HAP-1 (cell line): Measurements from ENCODE around the gene FAM168A.

Experiments
- DNase-seq, 2 experiments: peaks; one replicate each; pipeline ENCODE4 v3.0.0-alpha.2; 2016 to 2020; ENCODE audit warnings: low spot score in 2 of 2
- H3K27me3 ChIP-seq: fragments of 250-450 bp; sonication (Bioruptor Pico); 2 replicates; pipeline ENCODE4 v1.5.1; 2020; ENCODE audit warnings: low read depth, mild to moderate bottlenecking, moderate library complexity
- H3K36me3 ChIP-seq: fragments of 250-450 bp; sonication (Bioruptor Pico); replicated peaks from 2 replicates; pipeline ENCODE4 v1.5.1; 2020; ENCODE audit warnings: mild to moderate bottlenecking
- H3K4me1 ChIP-seq: fragments of 250-450 bp; sonication (Bioruptor Pico); 2 replicates; pipeline ENCODE4 v1.5.1; 2020; ENCODE audit warnings: mild to moderate bottlenecking
- H3K4me3 ChIP-seq: fragments of 250-450 bp; sonication (Bioruptor Pico); 2 replicates; pipeline ENCODE4 v1.5.1; 2020; ENCODE audit warnings: mild to moderate bottlenecking, moderate library complexity
- H3K9me3 ChIP-seq: fragments of 250-450 bp; sonication (Bioruptor Pico); 2 replicates; pipeline ENCODE4 v1.5.1; 2020; ENCODE audit warnings: mild to moderate bottlenecking, moderate library complexity
- in situ Hi-C: fragments of 300-500 bp; cut with MboI; formaldehyde crosslinking; loops from 3 replicates; pipeline ENCODE4 v1.14.3; 2020; ENCODE audit warnings: low sequenced_read_pairs, inconsistent platforms, mixed read lengths

The FAM168A gene

DNA sequence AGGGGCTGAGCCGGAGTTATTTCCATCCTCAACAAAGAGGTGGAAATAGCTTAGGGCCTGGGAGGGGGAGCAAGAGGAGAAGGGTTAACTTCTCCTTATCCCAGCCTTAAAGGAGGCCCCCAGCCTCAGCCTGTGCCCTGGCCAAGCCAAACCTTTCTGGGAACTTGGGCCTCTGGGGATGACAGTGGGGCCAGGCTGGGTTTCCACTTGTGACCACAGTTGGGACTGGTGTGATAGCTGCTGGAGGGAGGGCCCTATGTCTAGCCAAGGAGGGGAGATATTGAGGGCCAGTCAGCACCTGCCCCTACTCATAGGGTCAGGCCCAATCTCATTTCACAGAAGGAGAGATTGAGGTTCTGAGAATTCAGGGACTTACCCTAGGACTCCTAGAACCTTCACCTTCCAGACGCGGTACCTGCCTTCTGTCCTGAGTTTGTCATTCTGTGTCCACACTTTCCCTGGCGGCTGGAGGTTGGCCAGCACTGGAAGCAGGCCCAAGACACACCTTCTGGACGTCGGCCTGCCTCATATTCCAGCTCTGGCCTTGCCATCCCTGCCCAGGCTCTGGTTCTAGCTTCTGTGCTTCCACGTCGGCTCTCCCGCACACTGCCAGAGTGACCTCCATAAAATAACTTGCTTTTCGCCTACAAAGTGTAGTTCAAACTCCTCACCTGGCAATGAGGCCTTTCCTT lies 218.6 kb downstream of the FAM168A start:
- H3K36me3 ChIP-seq, result peaks cover 4% of the 10 kb centered on the region
- no peak overlapping the region for H3K4me3 ChIP-seq
- in situ Hi-C loops, result no loop called here
- no peaks in the 10 kb centered on the region for H3K27me3 ChIP-seq
- H3K4me1 ChIP-seq, result peaks cover 5% of the 10 kb centered on the region
- DNase-seq, result no peak
- H3K9me3 ChIP-seq, result no peaks in the 10 kb centered on the region

DNA sequence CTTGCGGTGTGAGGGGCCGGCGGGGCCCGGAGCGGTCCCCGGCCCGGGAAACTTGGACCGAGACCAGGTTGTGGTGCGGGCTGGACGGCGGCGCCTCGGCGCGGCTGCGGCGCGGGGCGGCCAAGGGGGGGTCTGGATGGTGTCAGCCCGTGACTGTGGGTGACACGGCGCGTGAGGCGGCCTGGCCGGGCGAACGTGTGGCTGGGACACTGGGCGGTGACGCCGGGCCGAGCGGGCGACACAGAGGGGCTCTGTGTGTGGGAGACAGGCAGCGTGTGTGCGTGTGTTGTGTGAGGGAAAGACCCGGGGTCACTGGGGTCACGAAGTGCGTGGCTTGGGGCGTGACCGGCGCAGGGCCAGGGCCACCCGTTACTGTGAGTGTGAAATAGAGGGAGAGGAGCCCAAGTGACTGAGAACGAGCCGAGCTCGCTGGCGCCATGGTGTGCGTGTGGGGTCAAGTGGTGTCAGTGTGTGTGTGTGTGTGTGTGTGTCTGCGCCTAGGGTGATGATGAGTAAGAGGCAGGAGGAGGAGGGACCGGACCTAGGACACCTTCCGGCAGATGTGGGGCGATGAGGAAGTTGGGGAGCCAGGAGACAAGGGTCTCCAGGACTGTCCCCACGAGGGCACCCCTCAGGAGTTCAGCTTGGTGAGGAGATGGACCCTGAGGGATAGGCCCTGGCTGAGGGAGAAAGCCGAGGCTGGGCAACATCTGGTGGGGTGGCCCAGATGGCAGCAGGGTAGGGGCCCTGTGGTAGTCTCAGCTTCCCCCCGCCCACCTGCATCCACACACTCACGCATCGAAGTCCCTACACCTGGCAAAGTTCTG lies 220.9 kb downstream of the FAM168A start:
- Histone ChIP-seq H3K4me3 (peak overlapping the region; percentile 58), H3K36me3 (peaks cover 4% of the 10 kb centered on the region), H3K27me3 (no peaks in the 10 kb centered on the region), H3K4me1 (peaks cover 5% of the 10 kb centered on the region), H3K9me3 (no peaks in the 10 kb centered on the region)
- in situ Hi-C loops, result no loop called here
- DNase-seq, result peak in 1 of 2 experiments; percentile 59

DNA sequence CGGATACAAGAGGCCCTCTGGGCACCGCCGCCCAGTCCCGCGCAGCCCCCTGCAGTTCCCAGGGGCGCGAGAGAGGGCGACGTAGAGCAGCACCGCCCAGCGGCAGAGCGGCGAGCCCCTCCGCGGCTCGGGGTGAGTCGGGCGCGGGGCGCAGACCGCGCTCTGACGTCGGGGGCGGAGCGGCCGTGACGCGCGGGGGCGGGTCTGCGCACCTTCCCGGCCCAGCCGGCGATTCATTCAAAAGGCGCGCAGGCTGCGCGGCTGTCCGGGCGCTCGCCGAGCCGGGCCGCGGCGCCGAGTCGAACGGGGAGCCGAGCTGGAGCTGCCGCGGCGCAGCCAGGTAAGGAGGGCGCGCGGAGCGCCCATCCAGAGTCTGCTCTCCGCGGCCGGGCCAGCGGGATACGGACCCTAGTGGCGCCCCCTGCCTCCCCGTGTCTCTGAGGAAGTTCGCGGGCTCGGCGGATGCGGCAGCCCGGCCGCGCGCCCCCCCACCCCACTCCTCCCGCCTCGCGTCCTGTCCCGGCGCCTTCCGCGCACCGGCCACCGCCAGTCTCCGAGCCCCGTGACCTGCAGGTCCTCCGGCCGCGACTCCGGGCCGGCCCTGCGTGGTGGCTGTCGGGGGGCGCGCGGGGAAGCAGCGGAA lies 221.6 kb downstream of the FAM168A start, which contains the start of gene RELT:
RELT (plus strand) TSS at position 240 of the 643 bp plus-strand sequence. CDS start 12,738 bp downstream, outside the sequence.
- Histone ChIP-seq H3K9me3 (no peaks in the 10 kb centered on the region), H3K4me3 (peak within 1 kb of the TSS; percentile 58), H3K36me3 (peaks cover 4% of the 10 kb centered on the region), H3K27me3 (no peaks in the 10 kb centered on the region), H3K4me1 (peaks cover 5% of the 10 kb centered on the region)
- DNase-seq, result peak; percentile 79 to 92
- in situ Hi-C loops, result no loop called here

DNA sequence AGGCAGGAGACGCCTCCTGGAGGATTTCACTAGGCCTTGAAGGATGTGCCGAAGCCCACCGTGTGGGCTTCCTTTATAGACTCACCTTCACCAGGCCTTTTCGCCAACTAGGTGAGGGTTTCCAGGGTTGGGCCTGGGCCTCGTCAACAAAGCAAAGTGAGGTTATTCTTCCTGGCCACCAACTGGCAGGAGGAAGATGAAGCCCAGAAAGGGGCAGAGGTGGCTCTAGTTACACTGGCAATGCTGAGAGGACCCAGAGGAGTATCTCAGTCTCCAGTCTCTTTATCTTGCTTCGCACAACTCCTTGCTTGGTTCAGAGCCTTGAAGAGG lies 222.1 kb downstream of the FAM168A start:
- Histone ChIP-seq H3K9me3 (no peaks in the 10 kb centered on the region), H3K27me3 (no peaks in the 10 kb centered on the region), H3K4me1 (peaks cover 5% of the 10 kb centered on the region), H3K36me3 (peaks cover 4% of the 10 kb centered on the region), H3K4me3 (peak overlapping the region; percentile 15)
- in situ Hi-C loops, result no loop called here
- DNase-seq, result no peak

DNA sequence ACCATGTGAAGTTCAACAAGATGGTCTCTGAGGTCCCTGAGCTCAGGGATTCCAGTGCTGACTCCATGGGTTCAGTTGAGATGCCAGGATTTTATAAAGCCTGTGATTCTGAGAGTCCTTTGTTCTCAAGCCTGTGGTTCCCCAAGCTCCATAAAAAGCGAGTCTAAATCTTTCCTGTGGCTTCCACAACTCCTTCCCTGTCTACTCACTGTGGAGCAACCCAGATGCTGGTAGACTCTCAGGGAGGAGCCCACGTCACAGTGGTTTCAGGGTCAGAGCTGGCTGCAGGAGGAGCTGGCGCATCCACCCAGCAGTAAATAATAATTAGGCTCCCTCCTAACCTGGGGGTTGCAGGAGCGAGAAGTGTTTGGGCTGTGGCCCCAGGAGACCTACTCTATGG lies 223.8 kb downstream of the FAM168A start:
- in situ Hi-C loops, result no loop called here
- Histone ChIP-seq H3K4me3 (no peak overlapping the region), H3K4me1 (peaks cover 5% of the 10 kb centered on the region), H3K27me3 (no peaks in the 10 kb centered on the region), H3K9me3 (no peaks in the 10 kb centered on the region), H3K36me3 (peaks cover 4% of the 10 kb centered on the region)
- no peak for DNase-seq

DNA sequence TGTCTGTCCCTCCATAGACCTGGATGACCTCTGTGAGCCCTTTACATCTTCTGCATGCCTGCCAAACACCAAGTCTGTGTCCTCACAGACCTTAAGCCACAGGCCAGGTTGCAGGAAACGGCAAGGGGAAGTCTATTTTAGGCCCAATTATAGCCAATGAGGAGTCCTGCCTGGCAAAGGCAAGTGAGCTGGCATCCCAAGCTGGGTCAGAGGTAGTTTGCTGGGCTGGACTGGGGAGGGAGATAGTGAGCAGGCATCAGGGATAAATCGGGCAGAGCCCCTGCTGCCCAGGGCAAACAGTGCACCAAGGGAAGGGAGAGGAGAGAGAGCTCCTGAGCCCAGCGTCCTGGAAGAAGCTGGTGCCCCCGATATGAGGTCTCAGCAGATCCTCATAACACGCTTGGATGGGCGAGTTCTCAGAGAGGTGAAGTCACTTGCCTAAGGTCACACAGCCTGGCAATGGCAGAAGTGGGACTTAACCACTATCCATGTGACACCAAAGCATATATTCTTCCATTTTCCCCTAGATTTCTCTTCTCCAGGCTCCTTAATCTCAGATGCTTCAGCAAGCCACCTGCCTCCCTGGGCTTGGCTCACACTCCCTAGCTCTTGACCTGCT lies 225.4 kb downstream of the FAM168A start:
- H3K4me3 ChIP-seq, result no peak overlapping the region
- DNase-seq, result no peak
- H3K9me3 ChIP-seq, result no peaks in the 10 kb centered on the region
- in situ Hi-C loops, result no loop called here
- peaks cover 4% of the 10 kb centered on the region; the same call in 1 of the 2 replicates for H3K36me3 ChIP-seq
- no peaks in the 10 kb centered on the region for H3K27me3 ChIP-seq
- peaks cover 5% of the 10 kb centered on the region for H3K4me1 ChIP-seq

DNA sequence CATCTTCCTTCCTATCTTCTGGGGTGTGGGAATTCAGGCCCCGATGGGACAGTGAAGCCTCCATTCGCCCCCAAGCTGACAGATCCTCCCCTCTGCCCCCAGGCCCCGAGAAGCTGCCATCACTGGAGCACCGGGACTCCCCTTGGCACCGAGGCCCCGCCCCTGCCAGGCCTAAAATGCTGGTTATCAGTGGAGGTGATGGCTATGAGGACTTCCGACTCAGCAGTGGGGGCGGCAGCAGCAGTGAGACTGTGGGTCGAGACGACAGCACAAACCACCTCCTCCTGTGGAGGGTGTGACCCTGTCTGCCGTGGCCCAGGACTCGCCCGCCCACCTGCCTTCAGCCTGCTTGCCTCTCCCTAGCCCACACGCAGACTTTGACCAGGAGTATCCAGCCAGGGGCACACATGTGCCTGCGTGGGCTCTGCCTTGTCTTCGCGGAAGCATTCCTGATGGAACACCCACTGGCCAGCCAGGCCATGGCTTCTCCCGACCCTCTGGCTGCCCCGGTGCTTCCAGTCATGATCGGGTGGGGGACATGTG lies 230.4 kb downstream of the FAM168A start:
- Histone ChIP-seq H3K36me3 (peaks cover 8% of the 10 kb centered on the region; the same call in 1 of the 2 replicates), H3K4me3 (no peak overlapping the region), H3K27me3 (no peaks in the 10 kb centered on the region), H3K9me3 (no peaks in the 10 kb centered on the region), H3K4me1 (no peaks in the 10 kb centered on the region)
- no peak for DNase-seq
- in situ Hi-C loops, result no loop called here

DNA sequence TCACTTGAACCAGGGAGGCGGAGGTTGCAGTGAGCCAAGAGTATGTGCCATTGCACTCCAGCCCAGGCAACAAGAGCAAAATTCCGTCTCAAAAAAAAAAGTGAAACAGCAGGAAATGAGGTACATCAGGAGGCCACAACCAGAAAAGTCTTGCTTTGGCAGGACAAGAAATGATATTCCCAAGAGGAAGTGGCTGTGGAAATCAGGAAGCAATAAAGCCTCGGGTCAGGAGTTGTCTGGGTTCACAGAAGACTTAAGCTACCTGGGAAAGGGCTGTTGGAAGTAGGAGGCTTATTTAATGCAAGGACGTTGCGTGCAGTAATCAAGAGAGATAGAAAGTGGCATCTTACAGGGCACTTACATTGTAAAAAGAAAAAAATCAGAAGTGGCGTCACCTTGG lies 231.0 kb downstream of the FAM168A start:
- H3K9me3 ChIP-seq, result no peaks in the 10 kb centered on the region
- H3K4me1 ChIP-seq, result no peaks in the 10 kb centered on the region
- in situ Hi-C loops, result no loop called here
- peaks cover 8% of the 10 kb centered on the region; the same call in 1 of the 2 replicates for H3K36me3 ChIP-seq
- H3K4me3 ChIP-seq, result no peak overlapping the region
- no peaks in the 10 kb centered on the region for H3K27me3 ChIP-seq
- DNase-seq, result no peak

DNA sequence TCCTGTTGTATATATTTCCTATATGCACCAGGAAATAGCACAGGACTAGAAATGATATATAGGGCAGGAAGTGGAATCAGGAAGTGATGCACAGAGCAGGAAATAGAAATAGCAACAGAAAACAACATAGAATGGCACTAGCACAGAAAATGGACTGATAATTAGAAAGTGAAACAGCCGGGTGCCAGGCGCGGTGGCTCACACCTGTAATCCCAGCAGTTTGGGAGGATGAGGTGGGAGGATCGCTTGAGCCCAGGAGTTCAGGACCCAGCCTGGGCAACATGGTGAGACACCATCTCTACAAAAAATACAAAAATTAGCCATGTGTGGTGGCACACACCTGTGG lies 231.7 kb downstream of the FAM168A start:
- Histone ChIP-seq H3K27me3 (no peaks in the 10 kb centered on the region), H3K36me3 (peaks cover 8% of the 10 kb centered on the region), H3K4me3 (no peak overlapping the region), H3K4me1 (no peaks in the 10 kb centered on the region), H3K9me3 (no peaks in the 10 kb centered on the region)
- in situ Hi-C loops, result no loop called here
- no peak for DNase-seq

DNA sequence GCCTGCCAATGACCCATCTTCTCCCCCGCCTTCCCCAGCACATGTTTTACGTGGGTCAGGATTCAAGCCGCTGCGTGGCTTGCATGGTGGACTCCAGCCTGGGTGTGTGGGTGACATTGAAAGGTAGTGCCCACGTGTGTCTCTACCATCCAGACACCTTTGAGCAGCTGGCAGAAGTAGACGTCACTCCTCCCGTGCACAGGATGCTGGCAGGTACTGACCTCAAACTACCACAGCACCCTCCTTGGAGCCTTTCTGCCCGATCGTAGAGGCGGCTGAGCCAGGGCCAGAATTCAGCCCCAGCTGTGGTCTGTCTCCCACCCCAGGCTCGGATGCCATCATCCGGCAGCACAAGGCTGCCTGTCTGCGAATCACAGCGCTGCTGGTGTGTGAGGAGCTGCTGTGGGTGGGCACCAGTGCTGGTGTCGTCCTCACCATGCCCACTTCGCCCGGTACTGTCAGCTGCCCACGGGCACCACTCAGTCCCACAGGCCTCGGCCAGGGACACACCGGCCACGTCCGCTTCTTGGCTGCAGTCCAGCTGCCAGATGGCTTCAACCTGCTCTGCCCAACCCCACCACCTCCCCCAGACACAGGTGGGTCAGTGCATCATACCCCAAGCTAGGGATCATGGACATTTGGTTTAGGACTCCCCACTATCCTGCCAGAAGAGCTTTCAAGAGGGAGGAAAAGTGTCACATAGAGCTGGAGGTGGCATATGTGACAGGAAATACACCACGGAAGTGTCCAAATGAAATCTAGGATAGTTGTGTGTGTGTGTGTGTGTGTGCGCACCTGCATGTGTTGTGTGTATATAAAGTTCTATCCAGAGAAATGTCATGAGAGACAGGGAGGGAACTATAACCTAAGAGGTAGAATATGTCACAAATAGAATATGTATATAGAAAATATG lies 232.3 kb downstream of the FAM168A start:
- in situ Hi-C loops, result no loop called here

DNA sequence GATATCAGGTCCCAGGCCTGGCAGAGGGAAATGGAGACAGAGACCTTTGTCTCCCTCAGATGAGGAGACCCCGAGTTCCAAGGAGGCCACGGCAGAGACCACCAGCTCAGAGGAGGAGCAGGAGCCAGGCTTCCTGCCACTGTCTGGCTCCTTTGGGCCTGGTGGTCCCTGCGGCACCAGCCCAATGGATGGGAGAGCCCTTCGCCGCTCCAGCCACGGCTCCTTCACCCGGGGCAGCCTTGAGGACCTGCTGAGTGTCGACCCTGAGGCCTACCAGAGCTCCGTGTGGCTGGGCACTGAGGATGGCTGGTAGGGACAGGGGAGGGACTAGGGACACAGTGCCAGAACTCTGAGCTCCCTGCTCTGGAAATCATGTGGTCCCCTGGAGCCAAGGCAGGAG lies 234.8 kb downstream of the FAM168A start:
- Histone ChIP-seq H3K4me3 (no peak overlapping the region), H3K9me3 (no peaks in the 10 kb centered on the region), H3K36me3 (peaks cover 11% of the 10 kb centered on the region), H3K4me1 (no peaks in the 10 kb centered on the region), H3K27me3 (no peaks in the 10 kb centered on the region)
- DNase-seq, result no peak
- in situ Hi-C loops, result no loop called here

More for the DNA sequence above, 232.3 kb downstream of the FAM168A start:
- DNase-seq, result no peak
- Histone ChIP-seq H3K9me3 (no peaks in the 10 kb centered on the region), H3K36me3 (peaks cover 11% of the 10 kb centered on the region), H3K27me3 (no peaks in the 10 kb centered on the region), H3K4me1 (no peaks in the 10 kb centered on the region), H3K4me3 (no peak overlapping the region)

DNA sequence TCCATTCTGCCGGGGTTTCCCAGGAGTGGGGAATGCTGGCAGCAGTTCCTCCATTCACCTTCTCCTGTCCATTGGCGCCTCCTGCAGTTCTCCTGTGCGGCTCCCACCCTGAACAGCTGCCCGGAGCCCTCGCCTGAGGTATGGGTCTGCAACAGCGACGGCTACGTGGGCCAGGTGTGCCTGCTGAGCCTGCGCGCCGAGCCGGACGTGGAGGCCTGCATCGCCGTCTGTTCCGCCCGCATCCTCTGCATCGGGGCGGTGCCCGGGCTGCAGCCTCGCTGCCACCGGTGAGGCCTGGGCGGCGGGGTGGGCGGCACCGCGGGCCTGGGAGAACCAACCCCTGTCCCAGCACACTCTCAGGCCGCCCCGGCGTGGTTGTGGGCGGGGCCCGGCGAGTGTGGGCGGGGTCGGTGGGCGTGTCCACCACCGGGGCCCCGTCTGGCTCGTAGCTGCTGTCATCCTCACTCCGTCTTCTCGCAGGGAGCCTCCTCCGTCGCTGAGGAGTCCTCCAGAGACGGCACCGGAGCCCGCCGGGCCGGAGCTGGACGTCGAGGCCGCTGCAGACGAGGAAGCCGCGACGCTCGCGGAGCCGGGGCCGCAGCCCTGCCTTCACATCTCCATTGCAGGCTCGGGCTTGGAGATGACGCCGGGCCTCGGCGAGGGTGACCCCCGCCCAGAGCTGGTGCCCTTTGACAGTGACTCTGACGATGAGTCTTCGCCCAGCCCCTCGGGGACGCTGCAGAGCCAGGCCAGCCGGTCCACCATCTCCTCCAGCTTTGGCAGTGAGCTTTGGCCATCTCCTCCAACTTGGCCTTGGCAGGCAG lies 235.7 kb downstream of the FAM168A start:
- Histone ChIP-seq H3K36me3 (peaks cover 11% of the 10 kb centered on the region), H3K4me3 (no peak overlapping the region), H3K9me3 (no peaks in the 10 kb centered on the region), H3K4me1 (no peaks in the 10 kb centered on the region), H3K27me3 (no peaks in the 10 kb centered on the region)
- DNase-seq, result no peak
- in situ Hi-C loops, result no loop called here
